Mesendoderm (in vitro differentiated cells): ENCODE results near the gene ZNF282.

Source experiments
- DNase-seq: peaks from one replicate; pipeline ENCODE4 v3.0.0; 2013
- H2AK5ac ChIP-seq: 2 replicates; pipeline ENCODE4 v1.6.1; 2013; ENCODE audit warnings: low read length, inconsistent platforms
- H2BK120ac ChIP-seq: 2 replicates; pipeline ENCODE4 v1.6.1; 2013; ENCODE audit warnings: low read depth, mild to moderate bottlenecking, low read length, moderate library complexity, mixed read lengths
- H2BK15ac ChIP-seq: replicated peaks from 2 replicates; pipeline ENCODE4 v1.6.1; 2013; ENCODE audit warnings: low read depth, mild to moderate bottlenecking, moderate library complexity
- H2BK5ac ChIP-seq: 2 replicates; pipeline ENCODE4 v1.6.1; 2013; ENCODE audit warnings: low read length, inconsistent platforms
- H3K18ac ChIP-seq: 2 replicates; pipeline ENCODE4 v1.6.1; 2013; ENCODE audit warnings: mild to moderate bottlenecking, low read length, mixed read lengths
- H3K23ac ChIP-seq: one replicate; pipeline ENCODE4 v1.6.1; 2013; ENCODE audit warnings: low read length
- H3K27ac ChIP-seq: 2 replicates; pipeline ENCODE4 v1.5.1; 2013; ENCODE audit warnings: low read depth, mild to moderate bottlenecking, inconsistent platforms, low read length, moderate library complexity
- H3K27me3 ChIP-seq: 2 replicates; pipeline ENCODE4 v1.6.1; 2013; ENCODE audit warnings: low read length, control low read depth, mild to moderate bottlenecking, inconsistent platforms; ENCODE audit not compliant: insufficient read depth, poor library complexity
- H3K36me3 ChIP-seq: 2 replicates; pipeline ENCODE4 v1.6.1; 2013; ENCODE audit warnings: low read length, inconsistent platforms; ENCODE audit not compliant: control insufficient read depth, insufficient read depth
- H3K4ac ChIP-seq: one replicate; pipeline ENCODE4 v1.6.1; 2013; ENCODE audit warnings: low read depth, mild to moderate bottlenecking, low read length, moderate library complexity
- H3K4me1 ChIP-seq: 2 replicates; pipeline ENCODE4 v1.6.1; 2013; ENCODE audit warnings: low read depth, low read length, inconsistent platforms; ENCODE audit not compliant: control insufficient read depth
- H3K4me2 ChIP-seq: 2 replicates; pipeline ENCODE4 v1.6.1; 2013; ENCODE audit warnings: low read length
- H3K4me3 ChIP-seq: 2 replicates; pipeline ENCODE4 v1.5.1; 2013; ENCODE audit warnings: mild to moderate bottlenecking, low read length
- H3K56ac ChIP-seq: one replicate; pipeline ENCODE4 v1.6.1; 2013; ENCODE audit warnings: low read length
- H3K79me1 ChIP-seq: 2 replicates; pipeline ENCODE4 v1.6.1; 2013; ENCODE audit warnings: low read length, inconsistent platforms
- H3K79me2 ChIP-seq: 2 replicates; pipeline ENCODE4 v1.6.1; 2013; ENCODE audit warnings: mild to moderate bottlenecking, low read length; ENCODE audit not compliant: control insufficient read depth, insufficient read depth
- H3K9ac ChIP-seq: 2 replicates; pipeline ENCODE4 v1.6.1; 2013; ENCODE audit warnings: low read length, inconsistent platforms
- H4K5ac ChIP-seq: one replicate; pipeline ENCODE4 v1.6.1; 2013; ENCODE audit warnings: low read length
- H4K8ac ChIP-seq: one replicate; pipeline ENCODE4 v1.6.1; 2013; ENCODE audit warnings: low read depth, mild to moderate bottlenecking, control low read depth, low read length, moderate library complexity
- WGBS: extraction: QIAGEN DNeasy Blood & Tissue Kit; methylation state at CpG from one replicate; pipeline ENCODE4 v1.1.7; 2013; ENCODE audit warnings: low lambda C conversion rate, missing lambda C conversion rate; ENCODE audit not compliant: insufficient coverage; ENCODE audit errors: extremely low coverage; 5-methylcytosine and 5-hydroxymethylcytosine counted together

Gene ZNF282

DNA sequence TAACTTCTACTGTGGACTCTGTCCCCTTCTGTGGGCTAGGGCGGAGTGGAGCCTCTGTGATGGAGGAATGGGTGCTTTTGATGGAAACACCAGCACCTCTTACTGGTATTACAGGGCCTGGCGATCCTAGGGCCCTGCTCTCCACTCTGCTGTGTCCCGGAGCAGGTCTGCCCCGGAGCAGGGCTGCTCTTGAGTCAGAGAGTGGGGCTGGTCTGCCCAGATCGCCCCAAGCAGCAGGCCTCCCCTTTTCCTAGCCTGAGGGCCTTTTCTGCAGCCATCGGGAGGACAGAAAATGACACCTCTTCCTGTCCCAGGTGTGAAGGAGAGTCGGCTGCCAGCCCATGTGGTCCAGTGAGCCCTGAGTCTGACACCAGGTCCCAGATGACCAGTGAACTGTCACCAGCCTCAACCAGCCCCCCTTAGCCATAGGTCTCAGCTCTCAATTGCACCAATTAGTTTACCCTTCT lies 1.4 kb downstream of the ZNF282 start:
- no CpG with 5 or more reads among the region's 7 CpGs for whole genome bisulfite sequencing
- H3K4me1 ChIP-seq: no peaks in the 10 kb centered on the region
- no peak overlapping the region for H4K8ac ChIP-seq
- peak overlapping the region; percentile 99 for H3K56ac ChIP-seq
- DNase-seq: peak; percentile 49
- H3K27me3 ChIP-seq: no peaks in the 10 kb centered on the region
- H4K5ac ChIP-seq: no peak overlapping the region
- H3K18ac ChIP-seq: no peak overlapping the region
- no peak overlapping the region for H2BK15ac ChIP-seq
- peak overlapping the region; percentile 19 for H3K4me2 ChIP-seq
- peak overlapping the region; percentile 95 for H3K4me3 ChIP-seq
- H3K79me2 ChIP-seq: peaks cover 22% of the 10 kb centered on the region
- H2BK5ac ChIP-seq: no peak overlapping the region
- H3K36me3 ChIP-seq: peaks cover 14% of the 10 kb centered on the region
- peak overlapping the region; percentile 94 for H3K9ac ChIP-seq
- no peak overlapping the region for H3K4ac ChIP-seq
- no peak overlapping the region for H3K23ac ChIP-seq
- H2AK5ac ChIP-seq: no peak overlapping the region
- H3K79me1 ChIP-seq: peaks cover 18% of the 10 kb centered on the region
- no peak overlapping the region for H2BK120ac ChIP-seq
- H3K27ac ChIP-seq: no peak overlapping the region

DNA sequence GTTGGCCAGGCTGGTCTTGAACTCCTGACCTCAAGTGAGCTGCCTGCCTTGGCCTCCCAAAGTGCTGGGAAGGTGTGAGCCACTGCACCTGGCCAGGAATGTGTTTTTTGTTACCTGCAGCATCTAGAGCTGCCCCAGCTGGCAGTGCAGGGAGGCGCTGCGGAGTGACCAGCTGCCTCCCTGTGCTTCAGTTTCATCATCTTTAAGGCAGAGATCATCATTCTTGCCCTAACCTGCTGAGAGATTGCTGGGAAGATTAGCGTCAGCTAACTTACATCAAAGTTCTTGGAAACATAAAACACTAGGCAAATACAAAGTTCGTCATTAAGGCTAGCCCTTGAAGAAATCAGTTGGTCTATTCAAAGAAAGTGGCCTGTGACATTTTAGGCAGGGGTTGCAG lies 2.3 kb downstream of the ZNF282 start:
- no peak for DNase-seq
- no CpG with 5 or more reads among the region's 4 CpGs for WGBS

DNA sequence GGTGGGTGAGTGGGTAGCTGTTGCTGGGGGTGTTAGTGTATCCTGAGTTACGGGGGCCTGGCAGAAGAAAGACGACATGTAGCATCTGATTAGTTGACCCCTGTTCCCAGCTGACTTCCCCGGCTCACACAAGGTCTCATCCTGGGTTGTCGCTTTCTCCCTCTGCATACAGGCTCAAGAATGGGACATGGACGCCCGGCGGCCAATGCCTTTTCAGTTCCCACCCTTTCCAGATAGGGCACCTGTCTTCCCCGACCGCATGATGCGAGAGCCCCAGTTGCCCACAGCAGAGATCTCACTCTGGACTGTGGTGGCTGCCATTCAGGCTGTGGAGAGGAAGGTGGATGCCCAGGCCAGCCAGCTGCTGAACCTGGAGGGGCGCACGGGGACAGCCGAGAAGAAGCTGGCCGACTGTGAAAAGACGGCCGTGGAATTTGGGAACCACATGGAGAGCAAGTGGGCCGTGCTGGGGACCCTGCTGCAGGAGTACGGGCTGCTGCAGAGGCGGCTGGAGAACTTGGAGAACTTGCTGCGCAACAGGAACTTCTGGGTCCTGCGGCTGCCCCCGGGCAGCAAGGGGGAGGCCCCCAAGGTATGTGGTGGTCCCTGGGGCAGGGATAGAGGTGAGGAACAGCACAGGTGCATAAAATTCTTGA lies 2.9 kb downstream of the ZNF282 start:
- Histone ChIP-seq H3K4me3 (no peak overlapping the region), H3K56ac (no peak overlapping the region), H3K4me1 (no peaks in the 10 kb centered on the region), H3K27me3 (no peaks in the 10 kb centered on the region), H3K27ac (peak overlapping the region; percentile 32), H4K8ac (no peak overlapping the region), H4K5ac (no peak overlapping the region), H3K4ac (no peak overlapping the region), H3K79me2 (peaks cover 27% of the 10 kb centered on the region), H2BK5ac (no peak overlapping the region), H2BK120ac (no peak overlapping the region), H3K4me2 (no peak overlapping the region), H2AK5ac (no peak overlapping the region), H3K9ac (no peak overlapping the region), H3K23ac (no peak overlapping the region), H2BK15ac (no peak overlapping the region), H3K36me3 (peaks cover 18% of the 10 kb centered on the region), H3K18ac (no peak overlapping the region), H3K79me1 (peaks cover 24% of the 10 kb centered on the region)
- no CpG with 5 or more reads among the region's 22 CpGs for WGBS
- no peak for DNase-seq

More for the DNA sequence above, 2.3 kb downstream of the ZNF282 start:
- Histone ChIP-seq H3K56ac (no peak overlapping the region), H3K79me2 (peaks cover 23% of the 10 kb centered on the region), H3K4me1 (no peaks in the 10 kb centered on the region), H3K27me3 (no peaks in the 10 kb centered on the region), H3K36me3 (peaks cover 14% of the 10 kb centered on the region), H3K79me1 (peaks cover 20% of the 10 kb centered on the region), H3K9ac (no peak overlapping the region), H2BK120ac (no peak overlapping the region), H3K18ac (no peak overlapping the region), H4K8ac (no peak overlapping the region), H2BK15ac (no peak overlapping the region), H3K23ac (no peak overlapping the region), H3K4me3 (no peak overlapping the region), H2AK5ac (no peak overlapping the region), H4K5ac (no peak overlapping the region), H3K4ac (no peak overlapping the region), H3K27ac (no peak overlapping the region), H3K4me2 (no peak overlapping the region), H2BK5ac (no peak overlapping the region)

DNA sequence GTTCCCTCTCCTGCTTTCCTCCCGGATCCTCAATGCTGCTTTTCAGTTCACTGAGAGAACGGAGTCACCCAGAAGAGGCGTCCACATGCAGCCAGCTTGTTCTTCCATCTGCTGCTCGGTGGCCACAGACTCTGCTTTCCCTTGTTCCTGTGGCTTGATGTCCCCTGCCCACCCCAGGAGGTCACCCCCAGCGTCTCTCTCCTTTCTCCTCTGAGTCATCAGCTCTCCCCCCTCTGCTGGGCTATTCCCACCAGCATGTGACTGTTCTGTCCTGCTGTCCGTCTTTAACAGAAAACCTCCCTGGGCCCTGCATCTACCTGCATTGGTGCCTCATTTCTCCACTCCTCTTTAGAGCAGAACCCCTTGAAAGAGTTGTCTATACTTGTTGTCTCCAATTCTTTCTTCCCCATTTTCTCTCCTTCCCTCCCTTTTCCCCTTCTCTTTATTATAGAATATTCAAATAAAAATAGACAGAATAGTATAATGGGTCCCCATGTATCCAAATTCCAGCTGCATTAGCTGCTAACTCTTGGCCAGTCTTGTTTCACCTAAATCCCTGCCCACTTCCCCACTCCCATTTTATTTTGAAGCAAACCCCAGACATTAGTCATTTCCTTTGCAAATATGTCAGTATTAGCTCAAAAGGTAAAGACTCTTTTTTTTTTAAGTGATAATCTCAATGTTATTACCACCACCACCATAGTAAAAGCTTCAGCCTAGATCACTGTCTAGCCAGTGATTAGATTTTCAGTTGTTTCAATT lies 4.1 kb downstream of the ZNF282 start:
- Histone ChIP-seq H2BK5ac (no peak overlapping the region), H3K4me1 (no peaks in the 10 kb centered on the region), H3K4me2 (no peak overlapping the region), H4K5ac (no peak overlapping the region), H2BK15ac (no peak overlapping the region), H3K79me2 (peaks cover 27% of the 10 kb centered on the region), H3K27ac (no peak overlapping the region), H3K18ac (no peak overlapping the region), H3K56ac (no peak overlapping the region), H3K79me1 (peaks cover 29% of the 10 kb centered on the region), H2AK5ac (no peak overlapping the region), H3K4ac (no peak overlapping the region), H4K8ac (no peak overlapping the region), H3K4me3 (no peak overlapping the region), H3K27me3 (no peaks in the 10 kb centered on the region), H3K36me3 (peaks cover 18% of the 10 kb centered on the region), H3K9ac (no peak overlapping the region), H3K23ac (no peak overlapping the region), H2BK120ac (no peak overlapping the region)
- WGBS: no CpG with 5 or more reads among the region's 6 CpGs
- no peak for DNase-seq

DNA sequence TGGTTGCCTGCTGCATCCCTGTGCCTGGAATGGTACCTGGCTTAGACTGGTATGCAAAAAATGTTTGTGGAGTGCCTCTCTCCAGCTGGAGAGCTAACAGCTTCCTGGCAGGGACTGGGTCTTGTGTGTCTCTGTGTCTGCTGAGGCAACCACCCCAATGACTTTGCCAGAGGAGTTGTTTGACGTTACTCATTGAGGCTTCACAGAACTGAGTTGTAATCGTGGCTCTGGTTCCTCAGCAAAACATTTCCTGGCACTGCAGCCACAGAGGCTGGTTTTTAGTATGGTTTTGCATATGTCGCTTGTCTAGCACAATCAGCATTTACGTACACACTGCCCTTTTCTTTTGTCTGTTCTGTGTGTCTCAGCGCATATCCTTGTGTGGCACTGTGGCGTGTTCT lies 7.5 kb downstream of the ZNF282 start:
- no peak overlapping the region for H3K4me3 ChIP-seq
- no peak overlapping the region for H4K5ac ChIP-seq
- H3K79me1 ChIP-seq: peaks cover 24% of the 10 kb centered on the region
- peak overlapping the region; percentile 45 for H3K23ac ChIP-seq
- H2AK5ac ChIP-seq: no peak overlapping the region
- H3K56ac ChIP-seq: no peak overlapping the region
- no peak overlapping the region for H3K4ac ChIP-seq
- no CpG with 5 or more reads among the region's 6 CpGs for WGBS
- H3K9ac ChIP-seq: no peak overlapping the region
- no peak overlapping the region for H3K27ac ChIP-seq
- H3K4me2 ChIP-seq: no peak overlapping the region
- peak; percentile 51 for DNase-seq
- H3K79me2 ChIP-seq: peaks cover 10% of the 10 kb centered on the region
- H2BK15ac ChIP-seq: no peak overlapping the region
- H4K8ac ChIP-seq: no peak overlapping the region
- H3K36me3 ChIP-seq: peaks cover 21% of the 10 kb centered on the region
- H3K4me1 ChIP-seq: no peaks in the 10 kb centered on the region
- no peak overlapping the region for H2BK120ac ChIP-seq
- H2BK5ac ChIP-seq: no peak overlapping the region
- no peaks in the 10 kb centered on the region for H3K27me3 ChIP-seq
- no peak overlapping the region for H3K18ac ChIP-seq
